ENCODE results near the gene ZNF775.

ZNF775 gene

DNA sequence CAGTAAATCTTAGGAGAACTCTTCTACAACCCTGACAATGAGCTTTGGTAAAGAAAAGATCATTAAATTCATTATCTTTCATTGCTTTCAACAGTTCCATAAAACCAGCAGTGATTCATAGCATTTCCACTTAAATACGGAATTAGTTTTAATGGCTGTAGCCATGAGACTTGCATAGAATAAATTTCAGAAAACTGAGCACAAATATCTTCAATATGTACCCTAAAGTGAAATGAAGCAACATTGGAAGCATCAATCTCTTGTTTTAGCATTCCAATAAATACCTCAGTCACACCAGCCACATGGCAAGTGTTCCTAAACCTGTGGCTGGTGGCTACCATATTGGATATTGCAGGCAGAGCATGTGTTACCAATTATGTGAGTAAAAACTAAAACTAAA, 34.1 kb upstream of the ZNF775 start:
- DNase-seq (ENCODE audit: low read depth, low spot score), result no peak

DNA sequence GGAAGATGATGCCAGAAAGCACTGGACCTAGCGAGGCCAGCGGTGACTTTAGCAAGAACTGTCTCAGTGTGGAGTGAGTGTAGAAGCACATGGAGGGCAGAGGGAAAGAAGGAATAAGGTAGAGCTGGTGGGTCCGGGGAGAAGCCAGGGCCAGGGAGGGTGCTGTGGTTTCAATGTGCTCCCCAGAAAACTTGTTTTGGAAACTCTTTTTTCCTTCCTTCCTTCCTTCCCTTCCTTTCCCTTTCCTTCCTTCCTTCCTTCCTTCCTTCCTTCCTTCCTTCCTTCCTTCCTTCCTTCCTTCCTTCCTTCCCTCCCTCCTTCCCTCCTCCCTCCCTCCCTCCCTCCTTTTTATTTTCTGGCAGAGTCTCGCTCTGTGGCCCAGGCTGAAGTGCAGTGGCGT, 32.2 kb upstream of the ZNF775 start:
- no peak for DNase-seq (ENCODE audit: low read depth, low spot score)

DNA sequence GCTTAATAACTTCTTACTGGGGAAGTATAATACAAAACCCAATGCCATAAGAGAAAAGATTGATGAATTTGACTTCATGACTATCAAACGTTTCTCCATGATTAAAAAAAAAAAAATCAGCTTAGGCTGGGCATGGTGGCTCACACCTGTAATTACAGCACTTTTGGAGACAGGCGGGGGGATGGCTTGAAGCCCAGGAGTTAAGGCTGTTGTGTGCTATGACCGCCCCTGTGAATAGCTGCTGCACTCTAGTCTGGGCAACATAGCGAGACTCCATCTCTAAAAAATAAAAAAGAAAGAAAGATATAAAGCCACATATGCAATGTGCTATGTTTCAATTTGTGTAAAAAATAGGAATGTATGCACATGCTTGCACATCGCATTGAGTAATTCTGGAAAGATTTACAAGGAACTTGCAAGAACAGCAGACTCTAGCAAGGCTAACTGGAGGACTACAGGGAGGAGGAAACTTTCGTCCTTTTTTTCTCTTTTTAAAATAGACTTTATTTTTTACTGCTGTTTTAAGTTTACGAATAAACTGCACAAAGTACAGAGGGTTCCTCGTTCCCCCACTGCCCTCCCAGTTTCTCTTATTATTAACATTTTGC, 27.4 kb upstream of the ZNF775 start:
- no peak for DNase-seq (ENCODE audit: low read depth, low spot score)

DNA sequence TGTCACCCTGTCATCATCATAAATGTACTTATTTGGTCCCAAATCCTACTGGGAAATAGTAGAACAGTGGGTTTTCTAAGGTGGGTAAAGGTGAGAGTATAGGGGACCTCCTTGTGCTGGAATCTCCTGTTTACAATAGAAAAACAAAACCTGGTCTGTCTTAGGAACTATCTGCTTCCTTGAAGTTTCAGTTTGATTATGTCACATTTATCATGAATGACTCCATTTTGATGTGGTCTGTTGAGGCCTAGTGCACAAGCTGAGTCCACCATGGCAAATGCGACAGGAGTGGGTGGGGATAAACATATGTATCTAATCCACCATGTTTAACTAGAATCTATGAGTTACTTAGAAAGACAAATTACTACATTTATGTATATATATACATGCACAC, 23.5 kb upstream of the ZNF775 start:
- DNase-seq (ENCODE audit: low read depth, low spot score), result no peak

DNA sequence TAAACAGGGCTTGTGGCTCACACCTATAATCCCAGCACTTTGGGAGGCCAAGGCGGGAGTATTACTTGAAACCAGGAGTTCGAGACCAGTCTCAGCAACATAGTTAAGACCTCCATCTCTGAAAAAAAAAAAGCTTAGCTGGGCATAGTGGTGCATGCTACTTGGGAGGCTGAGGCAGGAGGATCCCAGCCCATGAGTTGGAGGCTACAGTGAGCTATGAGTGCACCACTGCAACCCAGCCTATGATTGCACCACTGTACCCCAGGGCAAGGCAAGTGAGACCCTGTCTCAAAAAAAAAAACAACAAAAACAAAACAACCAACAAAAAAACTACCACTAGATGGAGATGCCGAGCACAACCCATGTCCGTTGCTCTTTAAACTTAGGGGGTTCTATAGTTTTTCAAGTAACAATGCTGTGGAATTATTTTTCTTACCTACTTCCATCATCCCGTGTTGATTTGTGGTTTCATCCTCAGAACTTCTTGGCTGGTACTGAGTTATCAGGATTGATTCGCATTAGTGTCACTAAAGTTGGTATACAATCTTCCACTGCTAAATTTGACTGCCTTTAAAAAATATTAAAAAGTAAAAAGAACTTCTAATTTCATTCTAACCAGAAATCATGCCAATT, 22.7 kb upstream of the ZNF775 start:
- peak; percentile 57 for DNase-seq (ENCODE audit: low read depth, low spot score)

DNA sequence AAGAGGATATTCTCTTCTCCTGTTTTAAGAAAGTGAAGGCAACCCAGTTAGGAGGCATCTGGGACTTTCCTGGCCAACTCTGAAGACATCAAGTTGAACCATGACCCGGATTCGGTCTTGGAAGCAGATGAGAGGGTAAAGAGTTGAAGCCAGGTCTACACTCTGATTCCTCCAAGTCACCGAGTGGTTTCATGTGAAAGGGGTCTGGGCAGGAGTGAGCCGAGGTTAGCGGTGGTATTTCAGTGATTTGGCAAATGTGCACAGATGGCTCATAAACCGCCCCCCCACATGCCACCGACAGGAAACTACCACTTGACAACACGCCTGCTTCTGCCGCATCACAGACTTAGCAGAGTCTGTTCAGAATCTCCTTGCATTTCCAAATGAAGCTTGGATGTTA, 21.9 kb upstream of the ZNF775 start:
- no peak for DNase-seq (ENCODE audit: low read depth, low spot score)

DNA sequence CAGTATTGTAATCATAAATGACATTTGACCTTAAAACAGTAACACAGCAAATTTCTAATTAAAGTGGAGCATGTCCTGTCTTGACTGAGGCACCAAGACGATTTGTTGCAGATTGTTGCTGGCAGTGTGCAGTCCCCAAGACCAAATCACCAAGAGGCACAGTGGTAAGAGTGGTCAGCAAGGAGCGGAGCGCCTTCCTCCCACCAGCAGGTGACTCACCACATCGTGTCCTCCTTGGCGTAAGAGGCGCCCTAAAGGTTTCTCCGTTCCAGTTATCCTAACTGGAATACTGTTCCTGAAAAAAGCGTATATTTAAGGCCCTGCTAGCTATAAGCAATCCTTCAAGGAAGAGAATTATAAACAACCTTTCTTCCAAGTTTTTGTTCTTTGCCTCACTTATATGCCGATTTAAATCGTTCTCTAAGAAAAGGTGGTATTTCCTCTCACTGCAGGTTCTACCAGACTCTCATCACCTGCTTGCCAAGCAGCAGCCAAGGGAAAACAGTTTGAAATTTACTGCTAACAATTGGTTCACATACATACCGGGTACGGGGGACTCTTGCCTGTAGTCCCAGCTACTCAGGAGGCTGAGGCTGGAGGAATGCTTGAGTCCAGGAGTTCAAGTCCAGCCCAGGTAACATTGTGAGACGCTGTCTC, 21.2 kb upstream of the ZNF775 start:
- no peak for DNase-seq (ENCODE audit: low read depth, low spot score)

DNA sequence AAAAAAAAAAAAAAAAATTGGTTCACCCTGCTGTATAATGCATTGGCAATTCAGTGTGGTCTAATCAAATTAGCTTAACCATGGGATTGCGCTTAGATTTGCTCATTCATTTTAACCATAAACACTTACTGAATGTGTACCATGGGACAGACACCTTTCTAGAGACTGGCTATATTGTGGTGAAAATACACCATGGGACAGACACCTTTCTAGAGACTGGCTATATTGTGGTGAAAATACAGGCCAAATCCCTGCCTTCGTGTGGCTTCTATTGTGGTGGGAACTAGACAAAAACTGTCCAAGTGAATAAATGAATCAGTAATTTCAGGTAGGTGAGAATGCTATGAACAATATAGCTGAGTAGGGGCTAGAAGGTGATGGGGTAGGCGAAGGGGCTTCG, 20.7 kb upstream of the ZNF775 start:
- DNase-seq (ENCODE audit: low read depth, low spot score), result no peak

DNA sequence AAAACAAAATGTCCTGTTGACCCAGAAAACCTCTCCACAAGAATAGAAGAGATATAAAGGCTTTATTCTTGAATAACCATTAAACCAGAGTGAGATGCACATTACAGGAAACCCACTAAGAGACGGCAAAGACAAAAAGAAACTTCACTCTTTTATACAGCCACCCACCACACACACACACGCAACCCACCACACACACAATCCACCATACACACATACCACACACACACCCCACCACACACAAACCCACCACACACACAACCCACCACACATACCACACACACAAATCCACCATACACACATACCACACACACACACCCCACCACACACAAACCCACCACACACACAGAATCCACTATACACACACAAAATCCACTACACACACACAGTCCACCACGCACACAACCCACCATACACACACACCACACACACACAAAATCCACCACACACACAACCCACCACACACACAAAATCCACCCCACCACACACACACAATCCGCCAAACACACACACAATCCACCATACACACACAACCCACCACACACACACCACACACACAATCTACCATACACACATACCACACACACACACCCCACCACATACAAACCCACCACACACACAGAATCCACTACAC, 20.0 kb upstream of the ZNF775 start:
- DNase-seq (ENCODE audit: low read depth, low spot score), result no peak

DNA sequence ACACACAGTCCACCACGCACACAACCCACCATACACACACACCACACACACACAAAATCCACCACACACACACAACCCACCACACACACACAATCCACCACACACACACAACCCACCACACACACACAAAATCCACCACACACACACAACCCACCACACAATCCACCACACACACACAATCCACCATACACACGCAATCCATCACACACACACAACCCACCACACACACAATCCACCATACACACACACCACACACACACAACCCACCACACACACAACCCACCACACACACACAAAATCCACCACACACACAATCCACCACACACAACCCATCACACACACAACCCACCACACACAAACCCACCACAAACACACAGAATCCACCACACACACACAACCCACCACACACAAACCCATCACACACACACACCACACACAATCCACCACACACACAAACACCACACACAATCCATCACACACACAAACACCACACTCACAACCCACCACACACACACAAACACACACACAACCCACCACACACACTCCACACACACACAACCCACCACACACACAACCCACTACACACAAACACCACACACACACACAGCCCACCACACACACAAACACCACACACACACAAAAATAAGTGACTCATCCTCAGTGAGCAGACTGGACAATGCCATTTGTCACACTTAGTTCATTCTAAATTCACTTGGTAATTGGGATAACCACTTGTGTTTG, 19.3 kb upstream of the ZNF775 start:
- DNase-seq (ENCODE audit: low read depth, low spot score), result no peak

DNA sequence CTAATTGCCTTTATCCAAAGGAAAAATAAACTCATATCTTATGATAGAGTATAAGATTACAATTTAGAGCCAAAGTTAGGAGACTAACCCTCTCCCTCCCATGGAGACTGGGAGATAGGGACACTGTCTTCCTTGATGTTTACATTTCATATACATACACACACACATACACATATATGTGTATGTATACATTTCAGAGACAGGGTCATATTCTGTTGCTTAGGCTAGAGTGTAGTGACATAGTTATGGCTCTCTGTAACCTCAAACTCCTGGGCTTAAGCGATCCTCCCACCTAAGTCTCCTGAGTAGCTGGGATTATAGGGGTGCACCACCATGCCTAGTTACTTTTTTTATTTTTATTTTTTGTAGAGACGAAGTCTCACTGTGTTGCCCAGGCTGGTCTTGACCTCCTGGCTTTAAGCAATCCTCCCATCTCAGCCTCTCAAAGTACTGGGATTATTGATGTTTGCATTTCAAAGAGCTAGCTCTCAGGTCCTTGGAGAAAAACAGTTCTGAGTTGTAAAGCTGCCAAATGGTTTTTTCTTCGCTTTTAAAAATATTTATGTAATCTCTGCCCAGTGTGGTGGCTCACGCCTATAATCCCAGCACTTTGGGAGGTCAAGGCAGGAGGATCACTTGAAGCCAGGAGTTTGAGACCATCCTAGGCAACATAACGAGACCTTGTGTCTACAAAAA, 18.6 kb upstream of the ZNF775 start:
- DNase-seq (ENCODE audit: low read depth, low spot score), result no peak

DNA sequence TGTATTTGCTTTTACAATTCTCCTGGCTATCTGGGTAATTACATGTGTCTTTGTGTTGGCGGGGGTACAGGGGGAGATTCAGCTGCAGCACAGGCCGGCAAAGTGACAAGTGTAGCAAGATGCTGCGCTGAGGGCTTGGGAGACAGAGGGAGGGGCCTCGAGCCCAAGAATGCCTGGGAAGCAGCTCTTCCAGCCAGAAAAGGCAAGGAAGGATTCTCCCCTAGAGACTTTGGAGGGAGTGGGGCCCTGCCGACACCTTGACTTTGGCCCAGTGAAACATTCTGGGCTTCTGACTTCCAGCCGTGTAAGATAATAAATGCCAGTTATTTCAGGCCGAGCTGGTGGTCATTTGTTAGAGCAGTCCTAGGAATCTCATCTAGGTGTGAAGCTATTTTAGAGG, 17.7 kb upstream of the ZNF775 start:
- no peak for DNase-seq (ENCODE audit: low read depth, low spot score)

DNA sequence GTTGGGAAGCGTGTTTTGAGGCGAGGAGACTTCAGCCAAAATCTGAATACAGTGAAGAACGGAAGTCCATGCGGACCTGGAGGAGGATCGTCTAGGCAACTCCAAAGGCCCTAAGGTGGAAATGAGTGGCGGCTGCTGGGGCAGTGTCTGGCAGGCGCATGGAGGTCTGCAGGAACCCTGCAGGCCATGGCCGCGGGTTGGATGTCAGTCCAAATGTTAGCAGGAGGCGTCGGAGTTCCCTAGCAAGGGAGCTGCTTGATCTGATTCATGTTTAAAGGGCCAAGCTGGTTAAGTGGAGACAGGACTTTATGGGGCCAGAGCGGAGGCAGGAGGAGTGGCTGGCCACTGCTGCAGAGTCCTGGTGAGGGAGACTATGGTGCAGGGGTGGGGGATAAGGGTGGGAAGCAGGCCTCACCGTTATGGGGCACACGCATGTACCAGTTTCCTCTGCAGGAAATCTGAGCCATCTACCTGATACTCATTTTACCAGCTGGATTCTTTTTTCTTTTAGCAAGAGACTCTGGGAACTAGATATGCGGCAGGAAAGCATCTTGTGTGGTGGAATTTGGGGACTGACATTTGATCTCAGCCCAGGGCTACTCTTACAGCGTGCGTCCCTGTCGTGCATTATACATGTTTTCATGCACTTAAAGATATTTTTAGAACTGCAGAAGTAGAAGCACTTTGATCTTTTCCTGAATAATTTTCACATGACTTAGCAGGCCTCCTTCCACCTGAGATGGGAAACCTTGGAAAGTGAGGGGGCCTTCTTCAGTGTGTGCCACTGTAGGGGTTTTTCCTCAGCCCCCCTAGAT, 17.1 kb upstream of the ZNF775 start:
- peak; percentile 64 for DNase-seq (ENCODE audit: low read depth, low spot score)

DNA sequence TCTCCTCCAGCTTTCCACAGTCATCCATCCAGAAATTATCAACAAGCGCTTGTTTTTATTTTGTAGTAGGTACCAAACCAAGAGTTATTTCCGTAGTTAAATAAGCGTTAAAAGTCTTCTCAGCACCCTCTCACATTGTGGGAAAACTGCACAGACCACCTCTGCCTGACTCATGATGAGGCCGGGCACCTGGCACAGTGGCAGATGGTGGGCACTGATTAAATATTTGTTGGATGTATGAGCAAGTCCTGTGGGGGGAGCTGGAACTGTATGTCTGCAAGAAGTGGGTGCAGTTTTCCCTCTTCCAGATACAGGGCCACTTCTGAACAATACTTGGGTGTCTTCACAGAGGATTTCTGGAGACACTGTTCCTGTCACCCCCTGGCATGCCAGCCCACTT, 15.8 kb upstream of the ZNF775 start:
- no peak for DNase-seq (ENCODE audit: low read depth, low spot score)

DNA sequence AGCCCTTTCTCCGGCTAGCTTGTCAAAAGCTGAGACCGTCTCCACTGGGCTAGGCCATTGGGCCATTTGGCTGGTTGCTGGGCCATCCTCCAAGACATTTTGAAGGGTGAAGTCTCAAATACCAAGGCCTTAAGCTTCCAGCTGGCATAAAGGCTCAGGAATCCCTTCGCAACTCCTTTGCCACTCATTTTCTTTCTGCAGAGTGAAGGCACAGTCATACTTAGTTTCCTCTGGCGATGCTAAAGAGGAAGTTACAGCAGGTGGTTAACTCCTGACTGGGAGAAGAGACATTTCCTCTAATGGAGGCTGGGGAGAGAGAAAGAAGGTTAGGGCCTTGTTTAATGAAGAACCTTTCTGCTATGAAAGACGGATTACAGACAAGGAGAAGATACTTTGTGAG, 15.3 kb upstream of the ZNF775 start:
- no peak for DNase-seq (ENCODE audit: low read depth, low spot score)

DNA sequence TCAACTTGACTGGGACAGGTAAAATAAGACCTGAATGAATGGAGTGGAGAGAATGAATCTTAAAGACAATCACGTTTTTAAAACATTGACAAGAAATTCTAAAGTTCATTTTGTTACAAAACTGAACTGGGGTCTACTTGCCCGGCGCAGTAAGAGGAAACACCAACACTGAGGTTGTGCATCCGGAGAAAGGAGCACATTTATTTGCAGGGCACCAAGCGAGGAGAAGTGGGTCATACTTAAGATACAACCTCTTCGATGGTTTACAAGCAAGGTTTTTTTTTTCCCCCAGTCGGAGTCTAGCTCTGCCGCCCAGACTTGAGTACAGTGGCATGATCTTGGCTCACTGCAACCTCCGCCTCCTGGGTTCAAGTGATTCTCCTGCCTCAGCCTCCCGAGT, 13.9 kb upstream of the ZNF775 start:
- DNase-seq (ENCODE audit: low read depth, low spot score), result no peak

DNA sequence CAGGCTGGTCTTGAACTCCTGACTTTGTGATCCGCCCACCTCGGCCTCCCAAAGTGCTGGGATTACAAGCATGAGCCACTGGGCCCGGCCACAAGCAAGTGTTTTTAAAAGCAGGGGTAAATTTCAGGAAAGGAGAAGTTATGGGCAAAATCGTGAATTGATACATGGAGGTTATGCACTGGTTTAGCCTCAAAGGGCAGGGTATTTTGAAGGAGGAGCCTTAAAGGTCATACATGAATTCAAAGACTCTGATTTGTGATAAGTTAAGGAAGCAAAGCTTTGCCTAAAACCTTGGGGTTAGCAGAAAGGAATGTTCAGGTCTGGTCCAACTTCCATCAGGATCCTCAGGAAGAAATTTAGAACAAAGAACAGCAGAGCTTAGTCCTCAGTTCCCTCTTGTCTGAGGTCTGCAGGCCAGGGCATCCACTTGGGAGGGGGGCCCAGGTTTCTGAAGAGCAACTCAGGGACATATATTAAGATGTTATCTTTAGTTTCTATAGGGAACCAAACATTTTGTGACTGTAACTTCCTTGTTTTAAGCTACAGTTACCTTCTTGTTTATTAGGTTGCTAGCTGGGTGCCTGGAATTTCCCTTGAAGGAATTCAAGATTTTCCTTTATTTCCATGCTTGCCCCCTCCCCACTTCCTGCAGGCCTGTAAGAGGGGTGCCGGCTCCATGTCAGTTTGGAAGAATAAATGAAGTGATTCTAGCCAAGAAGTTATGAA, 13.3 kb upstream of the ZNF775 start:
- no peak for DNase-seq (ENCODE audit: low read depth, low spot score)

DNA sequence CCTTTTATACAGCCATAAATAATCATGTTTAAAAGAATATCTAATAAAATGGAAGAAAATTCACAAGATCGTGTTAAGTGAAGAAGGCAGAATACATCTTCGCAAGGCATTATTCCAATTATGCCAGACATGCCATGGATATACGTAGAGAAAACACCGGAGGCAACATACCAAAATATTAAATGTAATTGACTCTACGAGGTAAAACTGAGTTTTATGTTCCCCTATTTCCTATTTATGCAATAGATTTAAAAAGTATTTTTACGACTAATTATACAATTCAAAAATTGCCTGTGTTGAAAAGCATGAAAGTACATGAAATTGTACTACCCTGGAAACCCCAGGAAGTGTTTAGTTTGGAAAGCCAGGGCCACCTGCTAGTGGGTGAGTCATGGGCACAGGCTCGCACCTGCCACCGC, 11.4 kb upstream of the ZNF775 start:
- no peak for DNase-seq (ENCODE audit: low read depth, low spot score)

DNA sequence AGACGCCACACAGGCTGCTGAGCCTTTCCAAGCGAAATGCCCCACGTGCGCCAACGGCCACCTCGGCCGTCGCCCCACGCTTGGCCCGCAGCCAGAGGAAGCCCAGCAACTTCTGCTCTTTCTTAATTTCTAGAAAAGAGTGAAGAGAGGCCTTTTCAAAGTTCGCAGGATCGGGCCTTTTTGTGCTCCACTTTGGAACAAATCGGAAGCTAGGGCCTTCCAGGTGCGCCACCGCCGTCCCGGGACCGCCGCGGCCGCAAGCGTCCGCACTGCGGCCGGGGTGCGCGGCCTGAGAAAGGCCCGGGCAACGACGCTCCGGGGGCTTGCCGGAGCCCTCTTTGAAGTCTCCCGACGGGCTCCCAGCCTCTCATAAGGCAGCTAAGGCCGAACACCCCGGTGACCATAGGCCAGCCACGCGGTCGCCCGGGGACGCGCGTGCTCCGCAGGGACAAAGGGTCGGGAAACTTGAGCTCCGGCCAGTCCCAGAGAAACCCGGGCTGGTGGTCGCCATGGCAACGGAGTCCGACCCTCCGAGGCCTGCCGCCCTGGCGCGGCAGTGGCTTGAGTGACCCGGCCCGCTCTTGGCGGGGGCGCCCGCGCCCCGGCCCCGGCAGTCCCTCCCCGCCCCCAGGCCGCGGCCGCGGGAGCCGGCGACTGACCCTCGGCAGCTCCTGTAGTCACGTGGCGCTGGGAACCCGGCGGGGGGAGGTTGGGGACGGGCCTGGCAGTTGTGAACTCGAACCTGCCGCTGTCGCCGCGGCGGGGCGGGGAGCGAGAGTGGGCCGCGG, 10.8 kb upstream of the ZNF775 start, which contains the start of gene REPIN1:
Gene REPIN1, plus strand, starts transcription at position 727 of the 788 bp plus-strand sequence. CDS start 890 bp downstream, outside the sequence.
- DNase-seq (ENCODE audit: low read depth, low spot score), result peak; percentile 86

All from ELF-1 (cell line).